Heart right ventricle (tissue), 16 donors: ENCODE data around the gene ATP2A3. TPM values are rescaled to one million over a fixed set of nuclear protein-coding genes. Genes with fewer than 3 reads are reported as not detected.

Experiments
- ATAC-seq, 8 donors: fragments of 200-7000 bp; cut with Tn5 transposase; one replicate each; pipeline ENCODE4 v1.9.1; 2020; ENCODE audit warnings: mild to moderate bottlenecking in 8 of 8, moderate library complexity in 8 of 8, moderate number of reproducible peaks in 1 of 8
- DNase-seq, 2 donors: peaks; one replicate each; pipeline ENCODE4 v3.0.0-alpha.2; 2020
- H3K27ac ChIP-seq, 10 donors: fragments of 200-600 bp; sonication (generic) in 2 of 10; one replicate each; pipeline versions ENCODE4 v1.5.0 to v1.8.0; 2020 to 2022; ENCODE audit warnings: mild to moderate bottlenecking in 3 of 10
- H3K27me3 ChIP-seq, 7 donors: fragments of 200-600 bp; one replicate each; pipeline ENCODE4 v1.8.0; 2021 to 2022; ENCODE audit warnings: mild to moderate bottlenecking in 2 of 7
- H3K36me3 ChIP-seq, 9 donors: fragments of 200-600 bp; sonication (generic) in 1 of 9; one replicate each; pipeline versions ENCODE4 v1.5.0 to v1.8.0; 2020 to 2022; ENCODE audit warnings: mild to moderate bottlenecking in 2 of 9
- H3K4me1 ChIP-seq, 9 donors: fragments of 200-600 bp; sonication (generic) in 1 of 9; one replicate each; pipeline versions ENCODE4 v1.5.0 to v1.8.0; 2020 to 2022; ENCODE audit warnings: mild to moderate bottlenecking in 4 of 9
- H3K4me3 ChIP-seq, 10 donors: fragments of 200-600 bp; sonication (generic) in 2 of 10; one replicate each; pipeline versions ENCODE4 v1.5.0 to v1.8.0; 2020 to 2022; ENCODE audit warnings: mild to moderate bottlenecking in 7 of 10, moderate library complexity in 2 of 10
- H3K9me3 ChIP-seq, 11 donors: fragments of 200-600 bp in 10 of 11; sonication (generic) in 2 of 11; one replicate each; pipeline versions ENCODE4 v1.5.0 to v1.8.0; 2013 to 2022; ENCODE audit warnings: mild to moderate bottlenecking in 2 of 11, control low read depth in 1 of 11, moderate library complexity in 1 of 11
- CTCF ChIP-seq, 9 donors: fragments of 200-600 bp; sonication (generic) in 2 of 9; IDR thresholded peaks; one replicate each; pipeline versions ENCODE4 v1.5.0 to v1.8.0; 2021 to 2022; ENCODE audit warnings: antibody characterized with exemption in 9 of 9, mild to moderate bottlenecking in 5 of 9, moderate library complexity in 1 of 9
- WGBS, 2 donors: extraction: QIAGEN DNeasy Blood & Tissue Kit; methylation state at CpG; one replicate each; pipeline ENCODE4 v1.1.7; 2013; ENCODE audit warnings: inconsistent platforms in 1 of 2; 5-methylcytosine and 5-hydroxymethylcytosine counted together
- intact Hi-C, 10 donors: fragments of 100-400 bp; cut with DNase I; formaldehyde crosslinking; loops; one replicate each; pipeline versions ENCODE4 v1.11.1 to v1.14.2; 2022
- polyA plus RNA-seq, 2 donors: library from polyadenylated mRNA; stranded (reverse); fragments of 200-250 nt; gene quantifications; one replicate each; pipeline ENCODE4 v1.2.3, GENCODE V29; 2013
- total RNA-seq, 10 donors: library from RNA; stranded (reverse); fragmentation: NEBNext Ultra II Directional in 3 of 10; extraction: Animal tissue kit (Norgen Biotek cat#: 25700) in 3 of 10; gene quantifications; one replicate each; pipeline versions ENCODE4 v1.2.1 to v1.2.4, GENCODE V29; 2021 to 2023
- donor health status: Arrhythmogenic right ventricular cardiomyopathy.
- donor health status: ischemic (EF 13 %, LVEDD 7.1; RV severe dilation, severe dysfunction).
- donor health status: healthy with polysubstance abuse.
- donor health status: DM: no; HTN: yes; CAD: no.
- donor health status: DM: no; HTN: no; CAD: no.
- donor health status: ischemic (EF 25% LVEDD 6.9; RV normal size, moderate dysfunction).
- donor health status: ischemic (EF 25% LVEDD 5.7; RV mildly dilated, moderate dysfunction).
- donor health status: healthy.
- donor health status: DM: yes; HTN: yes; CAD: no.
- donor health status: Ischemic cardiomyopathy.
- donor health status: ischemic (EF 35%, LVEDD 5.7; RV mildly dilated, moderate dysfunction).
- donor health status: nonischemic (EF 11% LVEDD 7.7; RV severe dilation, severe dysfunction).
- donor health status: DM: yes; HTN: yes; CAD: no.
- donor health status: PGD.
- donor health status: ischemic (EF 29% LVEDD 5.4; RV normal size, mild dysfunction).
- donor health status: nonischemic (EF 23%, LVEDD 6.1; RV moderate dilation, normal function).

ATP2A3 gene
- total and polyA plus RNA-seq, 12 donors, result 4.3 to 11.0 (median 7.3) TPM

DNA sequence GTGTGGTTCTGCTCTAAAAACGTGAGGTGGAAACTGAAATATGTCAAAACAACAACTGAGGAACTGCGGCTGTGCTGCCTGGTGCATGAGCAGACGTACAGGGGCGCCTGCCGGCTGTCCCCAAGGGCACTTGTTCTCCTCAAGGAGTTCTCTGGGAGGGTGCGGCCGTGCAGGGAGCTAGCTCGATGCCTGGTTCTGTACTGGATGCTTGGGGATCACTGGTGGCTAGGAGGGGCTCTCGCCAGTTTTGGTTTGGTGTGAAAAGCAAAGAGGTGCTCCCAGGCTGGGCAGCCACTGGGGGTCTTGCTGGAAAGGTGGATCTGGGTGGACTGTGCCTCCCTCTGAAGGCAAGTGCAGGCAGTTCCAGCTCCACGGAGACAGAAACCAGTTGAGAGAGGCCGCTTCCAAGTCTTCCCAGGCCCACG is 41.9 kb upstream of the ATP2A3 start:
- 84 to 92% methylated on average over 12 of the region's 12 CpGs for WGBS, 2 donors
- TF ChIP-seq CTCF (IDR thresholded peaks at IDR 0.05), result no peak
- ATAC-seq (no peak), DNase-seq (no peak)
- Histone ChIP-seq H3K4me3 (no peak overlapping the region), H3K4me1 (peaks cover 0 to 36% (median 19%) of the 10 kb centered on the region in 9 donors), H3K27me3 (no peaks in the 10 kb centered on the region), H3K9me3 (no peaks in the 10 kb centered on the region), H3K36me3 (peaks cover 0 to 62% (median 41%) of the 10 kb centered on the region in 9 donors), H3K27ac (no peak overlapping the region)
- intact Hi-C loops, result loop anchor here in 6 of 10 donors (5.0 to 10.0 kb wide), 6 partner anchors 69 to 271 kb away; no protein-coding TSS in a partner anchor

GRCh38 chr17:4005296-4006164 is 41.3 kb upstream of the ATP2A3 start:
- WGBS, 2 donors, result 94% methylated on average over 22 of the region's 22 CpGs
- Histone ChIP-seq H3K27me3 (no peaks in the 10 kb centered on the region), H3K4me1 (peaks cover 0 to 36% (median 19%) of the 10 kb centered on the region in 9 donors), H3K9me3 (no peaks in the 10 kb centered on the region), H3K27ac (no peak overlapping the region), H3K36me3 (peaks cover 0 to 56% (median 41%) of the 10 kb centered on the region in 9 donors), H3K4me3 (no peak overlapping the region)
- no peak for DNase-seq
- no peak for TF ChIP-seq CTCF (IDR thresholded peaks at IDR 0.05)
- intact Hi-C loops, result loop anchor here in 7 of 10 donors (2.0 to 10.0 kb wide), 8 partner anchors 68 to 271 kb away; no protein-coding TSS in a partner anchor
- ATAC-seq, result no peak

- peaks cover 0 to 7% (median 0%) of the 10 kb centered on the region in 7 donors for H3K27me3 ChIP-seq
- peak; percentile 86 to 99 (median 95) for TF ChIP-seq CTCF (IDR thresholded peaks at IDR 0.05)
- ATAC-seq (peak; percentile 52 to 83 (median 71)), DNase-seq (peak; percentile 41 to 62)
- 34 to 38% methylated on average over 44 of the region's 44 CpGs for WGBS, 2 donors
- H3K27ac ChIP-seq, result peak overlapping the region in 1 of 10 donors; percentile 66
- H3K4me1 ChIP-seq, result peaks cover 0 to 36% (median 19%) of the 10 kb centered on the region in 9 donors
- no peaks in the 10 kb centered on the region for H3K9me3 ChIP-seq
- peaks cover 0 to 48% (median 41%) of the 10 kb centered on the region in 9 donors for H3K36me3 ChIP-seq
- intact Hi-C loops, result loop anchor here (1.0 to 10.0 kb wide), 12 partner anchors 37 to 270 kb away; partner anchors contain the start of gene P2RX1 (in 1 of the 10)
- H3K4me3 ChIP-seq, result no peak overlapping the region
Observed at GRCh38 chr17:4004517-4005295, 40.5 kb upstream of the ATP2A3 start.
